DND-41 (cell line): ENCODE results near the gene NT5M.

Source experiments
- ATAC-seq: fragments of 200-7000 bp; cut with Tn5 transposase; 3 replicates; pipeline ENCODE4 v1.9.1; 2021; ENCODE audit warnings: low read depth; ENCODE audit not compliant: insufficient read depth
- DNase-seq: peaks from one replicate; pipeline ENCODE4 v3.0.0-alpha.2; 2020
- H2AFZ ChIP-seq: 2 replicates; pipeline ENCODE4 v1.6.0; 2012; ENCODE audit warnings: low read depth, low read length
- H3K27ac ChIP-seq: 2 replicates; pipeline ENCODE4 v1.5.1; 2012; ENCODE audit warnings: low read length, inconsistent platforms
- H3K27me3 ChIP-seq: fragments of 200-600 bp; sonication (generic); 2 replicates; pipeline ENCODE4 v1.6.0; 2012; ENCODE audit warnings: low read length, mild to moderate bottlenecking, inconsistent platforms; ENCODE audit not compliant: insufficient read depth, poor library complexity
- H3K36me3 ChIP-seq: 2 replicates; pipeline ENCODE4 v1.5.1; 2012; ENCODE audit warnings: low read length, inconsistent platforms; ENCODE audit not compliant: insufficient read depth
- H3K4me1 ChIP-seq: 2 replicates; pipeline ENCODE4 v1.5.1; 2012; ENCODE audit warnings: mild to moderate bottlenecking, low read length; ENCODE audit not compliant: insufficient read depth
- H3K4me2 ChIP-seq: 2 replicates; pipeline ENCODE4 v1.6.0; 2012; ENCODE audit warnings: mild to moderate bottlenecking, moderate library complexity, low read length, inconsistent platforms; ENCODE audit not compliant: insufficient read depth
- H3K4me3 ChIP-seq, 2 experiments: fragments of 200-600 bp in 1 of 2; shearing (Covaris generic) in 1 of 2; 2 replicates each; pipeline ENCODE4 v1.5.1; 2012 to 2016; ENCODE audit warnings: inconsistent platforms in 2 of 2, low read length in 2 of 2, mild to moderate bottlenecking in 2 of 2, low read depth in 1 of 2, moderate library complexity in 1 of 2
- H3K79me2 ChIP-seq: 2 replicates; pipeline ENCODE4 v1.6.0; 2012; ENCODE audit warnings: low read length, inconsistent platforms; ENCODE audit not compliant: insufficient read depth
- H3K9ac ChIP-seq: 2 replicates; pipeline ENCODE4 v1.6.0; 2012; ENCODE audit warnings: low read depth, mild to moderate bottlenecking, inconsistent platforms, low read length, moderate library complexity
- H3K9me3 ChIP-seq: 2 replicates; pipeline ENCODE4 v1.5.1; 2012; ENCODE audit warnings: low read length, moderate library complexity, mild to moderate bottlenecking, inconsistent platforms; ENCODE audit not compliant: insufficient read depth, severe bottlenecking
- H4K20me1 ChIP-seq: 2 replicates; pipeline ENCODE4 v1.6.0; 2012; ENCODE audit warnings: low read length; ENCODE audit not compliant: insufficient read depth
- CTCF ChIP-seq: IDR thresholded peaks from 2 replicates; pipeline ENCODE4 v1.5.1; 2012; ENCODE audit warnings: borderline replicate concordance, low read length, moderate library complexity, mild to moderate bottlenecking; ENCODE audit not compliant: poor library complexity, severe bottlenecking; ENCODE audit errors: extremely low read depth
- EZH2 ChIP-seq: IDR thresholded peaks from 3 replicates; pipeline ENCODE4 v1.6.1; 2012; ENCODE audit warnings: borderline replicate concordance, low read depth, mild to moderate bottlenecking, moderate library complexity, low read length, inconsistent platforms; ENCODE audit not compliant: severe bottlenecking

Gene NT5M

GRCh38 chr17:17279316-17279715 lies 23.9 kb upstream of the NT5M start:
- peaks cover 33% of the 10 kb centered on the region for H3K4me1 ChIP-seq
- H3K79me2 ChIP-seq = peaks cover 66% of the 10 kb centered on the region
- peak overlapping the region; percentile 93 for H3K9ac ChIP-seq
- peak overlapping the region; percentile 97 for H3K4me2 ChIP-seq
- TF ChIP-seq EZH2 = no peak
- TF ChIP-seq CTCF = no peak
- H4K20me1 ChIP-seq = peaks cover 49% of the 10 kb centered on the region
- H3K9me3 ChIP-seq = no peaks in the 10 kb centered on the region
- no peak overlapping the region for H2AFZ ChIP-seq
- no peak for DNase-seq
- no peaks in the 10 kb centered on the region for H3K27me3 ChIP-seq
- H3K36me3 ChIP-seq = peaks cover 23% of the 10 kb centered on the region
- H3K4me3 ChIP-seq = peak overlapping the region; percentile 65 to 72; a peak in 3 of 4 replicates
- peak overlapping the region; percentile 95; the same call in 1 of the 2 replicates for H3K27ac ChIP-seq
- no peak for ATAC-seq

DNA sequence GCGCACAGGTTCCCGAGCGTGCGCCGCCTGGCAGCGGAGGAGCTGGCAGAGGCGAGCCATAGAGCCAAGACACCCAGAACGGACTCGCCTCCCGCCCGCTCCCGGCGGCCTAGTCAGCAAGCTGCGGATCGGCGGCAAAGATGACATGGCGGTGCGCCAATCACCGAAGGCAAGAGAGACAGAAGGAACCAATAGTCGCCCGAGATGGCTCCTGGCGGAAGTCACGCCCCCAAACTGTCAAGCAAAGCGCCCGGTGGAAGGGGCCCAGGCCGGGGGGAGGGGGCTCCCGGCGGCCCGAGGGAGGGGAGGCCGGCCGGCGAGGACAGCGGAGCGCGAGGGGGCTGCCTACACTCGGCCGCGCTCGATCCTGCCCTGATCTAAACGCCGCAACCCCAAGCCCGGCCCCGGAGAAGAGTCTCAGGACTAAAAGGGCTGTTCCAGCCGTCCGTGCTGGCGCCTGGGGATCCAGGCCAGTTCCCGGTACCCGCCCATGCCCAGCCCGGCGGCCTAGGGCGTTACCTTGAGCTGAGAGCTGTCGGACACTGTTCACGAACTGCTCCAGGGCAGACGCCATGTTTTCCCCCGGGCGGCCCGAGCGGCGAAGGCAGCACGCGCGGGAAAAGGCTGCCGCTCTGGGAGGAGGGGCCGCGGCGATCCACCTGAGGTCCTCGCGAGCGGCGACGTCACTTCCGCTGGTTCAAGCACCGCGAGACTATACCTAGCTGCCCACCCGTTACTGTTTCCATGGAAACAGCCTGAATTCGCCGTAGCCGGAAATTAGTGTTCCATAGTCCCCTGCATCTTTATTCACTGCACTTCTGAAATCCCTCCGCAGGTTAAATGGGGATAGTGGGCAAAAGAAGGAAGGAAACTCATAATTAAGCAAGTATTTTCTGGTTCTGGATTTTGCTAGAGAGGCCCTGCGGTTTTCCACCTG lies 22.3 kb upstream of the NT5M start, which contains the start of gene COPS3:
TSS of gene COPS3 (minus strand) at position 634 of the 937 bp plus-strand sequence. CDS start at position 574, 60 bp downstream.
- Histone ChIP-seq H3K27ac (peak within 1 kb of the TSS; percentile 95), H3K4me2 (peak within 1 kb of the TSS; percentile 97), H3K79me2 (peaks cover 51% of the 10 kb centered on the region), H3K36me3 (peaks cover 11% of the 10 kb centered on the region), H3K27me3 (no peaks in the 10 kb centered on the region), H4K20me1 (peaks cover 40% of the 10 kb centered on the region), H3K4me3 (peak within 1 kb of the TSS; percentile 65 to 72), H3K4me1 (peaks cover 33% of the 10 kb centered on the region), H3K9me3 (no peaks in the 10 kb centered on the region), H2AFZ (peak within 1 kb of the TSS; percentile 97), H3K9ac (peak within 1 kb of the TSS; percentile 93)
- DNase-seq (peak; percentile 98), ATAC-seq (peak; percentile 95)
- no peak for TF ChIP-seq EZH2
- TF ChIP-seq CTCF = no peak

DNA sequence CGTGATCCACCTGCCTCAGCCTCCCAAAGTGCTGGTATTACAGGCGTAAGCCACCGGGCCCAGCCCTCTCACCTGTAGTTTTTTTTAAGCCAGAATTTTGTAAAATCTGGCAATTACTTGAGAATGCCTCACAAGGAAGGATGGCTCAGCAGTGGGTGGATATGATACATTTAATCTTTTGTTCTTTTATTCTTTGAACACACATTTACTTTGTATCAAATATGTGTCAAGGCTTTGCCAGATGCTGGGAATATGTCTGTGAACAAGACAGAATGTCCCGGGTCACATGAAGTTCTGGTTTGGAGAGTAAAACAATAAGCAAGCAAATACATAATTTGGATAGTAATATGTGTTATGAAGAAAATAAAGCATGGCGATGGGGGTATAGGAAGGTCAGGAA lies 17.2 kb upstream of the NT5M start:
- ATAC-seq (no peak), DNase-seq (no peak)
- Histone ChIP-seq H3K79me2 (peaks cover under 1% of the 10 kb centered on the region; the same call in 1 of the 2 replicates), H2AFZ (no peak overlapping the region), H3K9me3 (no peaks in the 10 kb centered on the region), H3K4me1 (peaks cover 8% of the 10 kb centered on the region), H3K36me3 (no peaks in the 10 kb centered on the region), H3K27ac (no peak overlapping the region), H3K4me2 (no peak overlapping the region), H3K27me3 (no peaks in the 10 kb centered on the region), H4K20me1 (no peaks in the 10 kb centered on the region), H3K9ac (no peak overlapping the region), H3K4me3 (no peak overlapping the region)
- TF ChIP-seq CTCF (no peak), EZH2 (no peak)
